Right atrium auricular region (tissue), 2 donors: Measurements from ENCODE around the gene FYB1. TPM values are rescaled to one million over a fixed set of nuclear protein-coding genes. Genes with fewer than 3 reads are reported as not detected.

Experiments used
- DNase-seq: peaks from one replicate; pipeline ENCODE4 v3.0.0-alpha.2; 2019; ENCODE audit warnings: low spot score
- H3K27ac ChIP-seq, 2 donors: fragments of 200-600 bp; sonication (generic); 1 replicate in 1 of 2; 2 replicates in 1 of 2; pipeline ENCODE4 v1.5.1; 2016 to 2019
- H3K27me3 ChIP-seq, 2 donors: fragments of 200-600 bp; sonication (generic); one replicate each; pipeline versions ENCODE4 v1.5.1 to v1.6.0; 2017 to 2019
- H3K36me3 ChIP-seq: fragments of 200-600 bp; sonication (generic); one replicate; pipeline ENCODE4 v1.5.1; 2016
- H3K4me1 ChIP-seq, 2 donors: fragments of 200-600 bp; sonication (generic); one replicate each; pipeline versions ENCODE4 v1.5.1 to v1.6.0; 2017 to 2019
- H3K4me3 ChIP-seq, 2 donors: fragments of 200-600 bp; sonication (generic); 1 replicate in 1 of 2; 2 replicates in 1 of 2; pipeline ENCODE4 v1.5.1; 2017 to 2019; ENCODE audit warnings: mild to moderate bottlenecking in 1 of 2, moderate library complexity in 1 of 2
- H3K9me3 ChIP-seq, 2 donors: fragments of 200-600 bp; sonication (generic); one replicate each; pipeline ENCODE4 v1.5.1; 2019
- CTCF ChIP-seq, 2 donors: fragments of 200-600 bp; sonication (generic); IDR thresholded peaks; one replicate each; pipeline ENCODE4 v1.5.1; 2019; ENCODE audit warnings: antibody characterized with exemption in 2 of 2
- total RNA-seq, 2 donors: library from RNA; depleted of rRNA; stranded (reverse); fragments of >200 nt; gene quantifications; one replicate each; pipeline ENCODE4 v1.1.0, GENCODE V29; 2016

The FYB1 gene
- total RNA-seq, 2 donors from 2014 or later, result 1.8 to 8.4 TPM

GRCh38 chr5:39249564-39250274 lies 30.4 kb upstream of the FYB1 start:
- TF ChIP-seq CTCF (IDR thresholded peaks at IDR 0.05), result no peak
- Histone ChIP-seq H3K9me3 (no peaks in the 10 kb centered on the region), H3K27ac (no peak overlapping the region), H3K36me3 (no peaks in the 10 kb centered on the region), H3K4me3 (no peak overlapping the region), H3K27me3 (no peaks in the 10 kb centered on the region), H3K4me1 (no peaks in the 10 kb centered on the region)
- DNase-seq, result no peak

- Histone ChIP-seq H3K4me1 (no peaks in the 10 kb centered on the region), H3K4me3 (no peak overlapping the region), H3K36me3 (no peaks in the 10 kb centered on the region), H3K27ac (no peak overlapping the region), H3K9me3 (no peaks in the 10 kb centered on the region), H3K27me3 (no peaks in the 10 kb centered on the region)
- no peak for DNase-seq
- no peak for TF ChIP-seq CTCF (IDR thresholded peaks at IDR 0.05)
Measured at GRCh38 chr5:39249069-39249468, 29.7 kb upstream of the FYB1 start.

- DNase-seq, result no peak
- H3K9me3 ChIP-seq, result peaks cover 0 to 19% of the 10 kb centered on the region in 2 donors
- H3K27me3 ChIP-seq, result no peaks in the 10 kb centered on the region
- H3K27ac ChIP-seq, result no peak overlapping the region
- H3K36me3 ChIP-seq, result no peaks in the 10 kb centered on the region
- H3K4me1 ChIP-seq, result no peaks in the 10 kb centered on the region
- no peak for TF ChIP-seq CTCF (IDR thresholded peaks at IDR 0.05)
- H3K4me3 ChIP-seq, result no peak overlapping the region
Measured at GRCh38 chr5:39240750-39241149, 21.4 kb upstream of the FYB1 start.

- H3K27ac ChIP-seq, result no peak overlapping the region
- H3K4me1 ChIP-seq, result no peaks in the 10 kb centered on the region
- no peak for DNase-seq
- H3K4me3 ChIP-seq, result no peak overlapping the region
- H3K36me3 ChIP-seq, result no peaks in the 10 kb centered on the region
- TF ChIP-seq CTCF (IDR thresholded peaks at IDR 0.05), result no peak
- no peaks in the 10 kb centered on the region for H3K27me3 ChIP-seq
- peaks cover 0 to 19% of the 10 kb centered on the region in 2 donors for H3K9me3 ChIP-seq
Measured at GRCh38 chr5:39238366-39239105, 19.2 kb upstream of the FYB1 start.

DNA sequence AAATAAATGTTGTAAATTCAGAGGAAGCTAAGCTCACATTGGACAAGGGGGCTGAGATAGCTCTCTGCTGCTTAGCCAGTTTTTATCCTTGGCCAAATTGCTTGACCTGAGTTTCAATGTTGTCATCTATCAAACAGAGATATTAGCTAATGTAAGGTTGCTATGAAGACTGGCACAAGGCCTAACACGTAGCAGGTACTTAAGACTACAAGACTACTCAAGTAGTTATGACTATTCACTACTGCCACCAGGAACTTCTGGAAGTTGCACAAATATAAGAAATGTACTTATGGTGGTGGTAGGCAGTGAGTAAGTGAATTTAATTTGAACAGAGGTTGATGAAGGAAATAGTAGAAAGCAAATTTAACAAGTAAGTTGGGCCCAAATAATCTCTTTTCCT lies 17.4 kb upstream of the FYB1 start:
- H3K9me3 ChIP-seq, result peaks cover 0 to 16% of the 10 kb centered on the region in 2 donors
- no peak for TF ChIP-seq CTCF (IDR thresholded peaks at IDR 0.05)
- no peak for DNase-seq
- H3K27me3 ChIP-seq, result no peaks in the 10 kb centered on the region
- no peaks in the 10 kb centered on the region for H3K36me3 ChIP-seq
- no peak overlapping the region for H3K4me3 ChIP-seq
- no peak overlapping the region for H3K27ac ChIP-seq
- no peaks in the 10 kb centered on the region for H3K4me1 ChIP-seq
